GM12878 (cell line): ENCODE results near the gene ANTKMT. TPM values are rescaled to one million over a fixed set of nuclear protein-coding genes. Genes with fewer than 3 reads are reported as not detected.
A peak's percentile ranks its signal among the peaks of the same experiment; 100 is the strongest.

Source experiments
- ATAC-seq: fragments of 200-7000 bp; cut with Tn5 transposase; 3 replicates; pipeline ENCODE4 v1.9.1; 2020; ENCODE audit warnings: mild to moderate bottlenecking, moderate library complexity
- BruUV-seq: library from RNA; stranded (reverse); fragments of 400-500 nt; replicated peaks from 2 replicates; lab custom pipeline; 2021; lab: Mats Ljungman, UMichigan
- CTCF ChIA-PET: fragments of 300-600 bp; sonication (Branson Sonifier 250); formaldehyde crosslinking; extraction: SDS; loops from one replicate; lab custom pipeline; 2021; ENCODE audit warnings: inconsistent platforms; lab: Yijun Ruan, JAX
- POLR2A ChIA-PET: fragments of 350-600 bp; formaldehyde crosslinking; extraction: SDS; loops from one replicate; lab custom pipeline; 2021; ENCODE audit warnings: inconsistent platforms; lab: Charles Lee
- RAD21 ChIA-PET: fragments of 300-600 bp; sonication (Branson Sonifier 250); formaldehyde crosslinking; loops from one replicate; lab custom pipeline; 2023; ENCODE audit warnings: antibody characterized with exemption; ENCODE audit not compliant: unreplicated experiment; lab: Charles Lee
- SMC1A ChIA-PET: fragments of 300-600 bp; sonication (Branson Sonifier 250); formaldehyde crosslinking; loops from one replicate; lab custom pipeline; 2023; ENCODE audit not compliant: unreplicated experiment, uncharacterized antibody; lab: Charles Lee
- DNase-seq: peaks from one replicate; pipeline ENCODE4 v3.0.0-alpha.2; 2011; ENCODE audit warnings: low read depth, low spot score
- FAIRE-seq: peaks from 3 replicates; lab custom pipeline; 2011; peaks lifted over from hg19 to GRCh38; lab: Jason Lieb, UNC
- H2AFZ ChIP-seq: 2 replicates; pipeline ENCODE4 v1.6.0; 2011; ENCODE audit warnings: low read depth, low read length, control low read depth; ENCODE audit not compliant: control insufficient read depth
- H3K27ac ChIP-seq: 2 replicates; pipeline ENCODE4 v1.5.1; 2011; ENCODE audit warnings: control low read depth; ENCODE audit not compliant: control insufficient read depth, insufficient read depth
- H3K27me3 ChIP-seq, 2 experiments: replicated peaks in 1 of 2; 2 replicates each; pipeline versions ENCODE4 v1.6.0 to v1.6.1; 2011; ENCODE audit warnings: low read length in 1 of 2; ENCODE audit not compliant: control insufficient read depth in 2 of 2, insufficient read depth in 2 of 2
- H3K36me3 ChIP-seq, 2 experiments: 2 replicates each; pipeline ENCODE4 v1.5.1; 2011; ENCODE audit warnings: low read length in 1 of 2; ENCODE audit not compliant: control insufficient read depth in 2 of 2, insufficient read depth in 2 of 2
- H3K4me1 ChIP-seq: 2 replicates; pipeline ENCODE4 v1.6.1; 2011; ENCODE audit warnings: mild to moderate bottlenecking, low read length, moderate library complexity, mixed read lengths; ENCODE audit not compliant: control insufficient read depth, insufficient read depth
- H3K4me2 ChIP-seq: 2 replicates; pipeline ENCODE4 v1.6.0; 2011; ENCODE audit warnings: control low read depth; ENCODE audit not compliant: control insufficient read depth, insufficient read depth
- H3K4me3 ChIP-seq: fragments of 200-600 bp; sonication (generic); 2 replicates; pipeline ENCODE4 v1.5.1; 2016
- H3K79me2 ChIP-seq: 2 replicates; pipeline ENCODE4 v1.6.0; 2011; ENCODE audit warnings: low read length; ENCODE audit not compliant: control insufficient read depth, insufficient read depth
- H3K9ac ChIP-seq: 2 replicates; pipeline ENCODE4 v1.8.0; 2011; ENCODE audit warnings: low read length, control low read depth, mixed read lengths; ENCODE audit not compliant: control insufficient read depth, insufficient read depth
- H3K9me3 ChIP-seq: replicated peaks from 3 replicates; pipeline ENCODE4 v1.5.1; 2011; ENCODE audit warnings: mild to moderate bottlenecking, low read length; ENCODE audit not compliant: control insufficient read depth, insufficient read depth
- H4K20me1 ChIP-seq: 2 replicates; pipeline ENCODE4 v1.6.0; 2011; ENCODE audit not compliant: control insufficient read depth, insufficient read depth
- CBFB ChIP-seq: IDR thresholded peaks from 2 replicates; pipeline ENCODE4 v1.6.1; 2016; ENCODE audit warnings: antibody characterized with exemption, low read depth
- FOS ChIP-seq: IDR thresholded peaks from 3 replicates; pipeline ENCODE4 v1.6.1; 2011; ENCODE audit warnings: borderline replicate concordance; ENCODE audit not compliant: insufficient read length; ENCODE audit errors: extremely low read depth
- NFXL1 ChIP-seq: fragments of 450-650 bp; IDR thresholded peaks from 2 replicates; pipeline ENCODE4 v1.6.1; 2017; ENCODE audit warnings: antibody characterized with exemption, mild to moderate bottlenecking, borderline replicate concordance
- NKRF ChIP-seq: fragments of 450-650 bp; conservative IDR thresholded peaks from 2 replicates; pipeline ENCODE4 v1.6.1; 2017; ENCODE audit warnings: mild to moderate bottlenecking, moderate library complexity
- RB1 ChIP-seq: fragments of 450-650 bp; formaldehyde crosslinking; IDR thresholded peaks from 2 replicates; pipeline ENCODE4 v1.6.1; 2017; ENCODE audit warnings: mild to moderate bottlenecking, borderline replicate concordance
- WGBS: methylation state at CpG from one replicate; pipeline ENCODE4 v1.1.6; 2016; ENCODE audit warnings: low lambda C conversion rate; ENCODE audit not compliant: insufficient replicate concordance, insufficient coverage; ENCODE audit errors: missing lambda C conversion rate; 5-methylcytosine and 5-hydroxymethylcytosine counted together
- in situ Hi-C: fragments of 300-500 bp; cut with MboI; formaldehyde crosslinking; loops from 9 replicates; pipeline ENCODE4 v1.14.3; 2018; ENCODE audit warnings: mixed read lengths
- intact Hi-C: fragments of 100-400 bp; cut with micrococcal nuclease; formaldehyde crosslinking; loops from one replicate; pipeline ENCODE4 v1.14.2; 2022; ENCODE audit not compliant: unreplicated experiment
- polyA plus RNA-seq, 11 experiments: library from polyadenylated mRNA; depleted of rRNA in 4 of 11; unstranded in 6 of 11; stranded (reverse) in 5 of 11; fragments of >200 nt; fragmentation: Nextera tagmentation in 4 of 11; fragmentation: Illumina TruSeq in 1 of 11; extraction: Ambion mirVana in 4 of 11; extraction: Trizol in 1 of 11; gene quantifications; 1 replicate in 1 of 11; 2 replicates in 10 of 11; pipeline versions ENCODE4 v1.2.1 to v1.2.3, GENCODE V29; 2011 to 2016; ENCODE audit warnings: inconsistent platforms in 2 of 11, missing spikeins in 2 of 11, low read depth in 1 of 11
- total RNA-seq, 4 experiments: library from RNA; depleted of rRNA in 3 of 4; stranded (reverse); fragments of >200 nt in 3 of 4; fragmentation: Illumina TruSeq in 1 of 4; extraction: Trizol in 1 of 4; gene quantifications; 2 replicates each; pipeline versions ENCODE4 v1.2.1 to v1.2.3, GENCODE V29; 2013 to 2021

ANTKMT gene
- total and polyA plus RNA-seq, 10 of the 15 experiments (the other 5 are each of a cell fraction or from before 2014, with no cell fraction given) = 0.58 to 60.5 (median 25.8) TPM

- intact Hi-C loops = no loop called here
- Histone ChIP-seq H3K4me1 (no peaks in the 10 kb centered on the region), H3K36me3 (no peaks in the 10 kb centered on the region), H3K79me2 (no peaks in the 10 kb centered on the region), H3K27ac (no peak overlapping the region), H3K4me3 (no peak overlapping the region), H3K9ac (no peak overlapping the region), H3K9me3 (no peaks in the 10 kb centered on the region), H3K27me3 (peaks cover 0 to 5% of the 10 kb centered on the region in 2 experiments; a peak in 2 of 4 replicates), H4K20me1 (no peaks in the 10 kb centered on the region), H3K4me2 (no peak overlapping the region), H2AFZ (no peak overlapping the region)
- FAIRE-seq = no peak
- TF ChIP-seq NFXL1 (0 out of 2 replicates have a peak, but pooled peaks have one; percentile 34), RB1 (no peak)
- no TSS peak for BruUV-seq
- no peak for ATAC-seq
- 15% methylated on average over 3 of the region's 3 CpGs for WGBS
- CTCF ChIA-PET = no interaction called here
- DNase-seq = no peak
- in situ Hi-C loops = no loop called here
- SMC1A ChIA-PET = no interaction called here
- RAD21 ChIA-PET = no interaction called here
- POLR2A ChIA-PET = no interaction called here
Observed at GRCh38 chr16:708019-708418, 12.9 kb upstream of the ANTKMT start.

- H3K27me3 ChIP-seq = peaks cover 0 to 3% of the 10 kb centered on the region in 2 experiments; a peak in 2 of 4 replicates
Observed at GRCh38 chr16:708959-709358, 12.0 kb upstream of the ANTKMT start.

More at GRCh38 chr16:708959-709358, 12.0 kb upstream of the ANTKMT start:
- Histone ChIP-seq H3K36me3 (no peaks in the 10 kb centered on the region), H3K79me2 (no peaks in the 10 kb centered on the region), H3K9me3 (no peaks in the 10 kb centered on the region), H3K27ac (no peak overlapping the region), H4K20me1 (no peaks in the 10 kb centered on the region), H3K4me2 (no peak overlapping the region), H3K4me3 (no peak overlapping the region), H3K4me1 (no peaks in the 10 kb centered on the region), H3K9ac (no peak overlapping the region), H2AFZ (no peak overlapping the region)
- POLR2A ChIA-PET = no interaction called here
- no peak for DNase-seq
- TF ChIP-seq NFXL1 (0 out of 2 replicates have a peak, but pooled peaks have one; percentile 83), FOS (no peak), CBFB (no peak), NKRF (no peak)
- no peak for FAIRE-seq
- WGBS = 25% methylated on average over 3 of the region's 4 CpGs
- in situ Hi-C loops = no loop called here
- CTCF ChIA-PET = interaction anchor here (1.0 kb wide), 1 partner anchor 13 kb away, joined by 5 read pairs; no protein-coding TSS in a partner anchor
- BruUV-seq = no TSS peak
- ATAC-seq = no peak
- RAD21 ChIA-PET = no interaction called here
- SMC1A ChIA-PET = no interaction called here
- intact Hi-C loops = no loop called here
